ENCODE measurements around the gene CALHM2. TPM values are rescaled to one million over a fixed set of nuclear protein-coding genes. Genes with fewer than 3 reads are reported as not detected.

The CALHM2 gene
- total RNA-seq, 1 experiment from 2014 or later, result not detected

GRCh38 chr10:103472005-103472404 is 19.8 kb upstream of the CALHM2 start:
- H3K56ac ChIP-seq (ENCODE audit: insufficient read length, low read depth, low read length), result no peak overlapping the region
- Mint-ChIP-seq H3K9me3 (no peaks in the 10 kb centered on the region), H3K4me3 (no peak overlapping the region), H3K4me1 (peaks cover 21 to 34% of the 10 kb centered on the region in 2 experiments), H3K27ac (peak overlapping the region in 2 of 3 experiments; percentile 57 to 65; a peak in 1 of 7 replicates), H3K36me3 (ENCODE audit: insufficient read depth in 1 of 3, low read depth in 3 of 3) (no peaks in the 10 kb centered on the region), H3K27me3 (ENCODE audit: low read depth) (peaks cover 4% of the 10 kb centered on the region)
- no peak overlapping the region for H3T11ph ChIP-seq (ENCODE audit: low read length)
- DNase-seq, result no peak
- H3K4me1 ChIP-seq (ENCODE audit: insufficient read depth, low read length), result no peaks in the 10 kb centered on the region; the same call in 1 of the 2 replicates
- no peak overlapping the region for H2BK12ac ChIP-seq (ENCODE audit: insufficient read length, low read depth, low read length)
- H4K5ac ChIP-seq (ENCODE audit: insufficient read length, low read depth, low read length), result no peak overlapping the region
- no peaks in the 10 kb centered on the region for H3K9me3 ChIP-seq (ENCODE audit: control insufficient read depth, low read depth, low read length)
- no peak for TF ChIP-seq CTCF (conservative IDR thresholded peaks at IDR 0.05)
- no peak overlapping the region for H3K23ac ChIP-seq (ENCODE audit: insufficient read length, low read depth, low read length)
- no peak overlapping the region for H2BK20ac ChIP-seq (ENCODE audit: low read depth, low read length, poor library complexity, severe bottlenecking)
- H3K27me3 ChIP-seq (ENCODE audit: insufficient read depth, low read length), result no peaks in the 10 kb centered on the region
- H2BK120ac ChIP-seq (ENCODE audit: low read depth, low read length, poor library complexity, severe bottlenecking), result no peak overlapping the region
- H3K18ac ChIP-seq (ENCODE audit: insufficient read length, low read depth, low read length), result no peak overlapping the region
- H3K4me2 ChIP-seq (ENCODE audit: insufficient read depth, insufficient read length, low read length), result no peak overlapping the region
- H3K9ac ChIP-seq (ENCODE audit: extremely low read depth, insufficient read length, low read length), result no peak overlapping the region
- no peak overlapping the region for H3K14ac ChIP-seq (ENCODE audit: insufficient read depth, low read length)
- no peak overlapping the region for H2BK5ac ChIP-seq (ENCODE audit: insufficient read length, low read length)
- no peaks in the 10 kb centered on the region for H3K23me2 ChIP-seq (ENCODE audit: insufficient read length, low read depth, low read length, poor library complexity, severe bottlenecking)
- H3K27ac ChIP-seq (ENCODE audit: insufficient read length, low read depth, low read length), result no peak overlapping the region
- no CpG with 5 or more reads among the region's 2 CpGs for WGBS (ENCODE audit: extremely low coverage, insufficient read length, low lambda C conversion rate)
- no peak overlapping the region for H3K4ac ChIP-seq (ENCODE audit: low read depth, low read length)
- no peak overlapping the region for H4K8ac ChIP-seq (replicated peaks; ENCODE audit: insufficient read length, low read depth, low read length)
- H4K91ac ChIP-seq (ENCODE audit: insufficient read length, low read depth, low read length), result no peak overlapping the region
- H3K79me2 ChIP-seq (ENCODE audit: insufficient read depth, low read length), result no peaks in the 10 kb centered on the region
- H4K20me1 ChIP-seq (ENCODE audit: control insufficient read depth, insufficient read depth, insufficient read length), result no peaks in the 10 kb centered on the region
- no peaks in the 10 kb centered on the region for H3K79me1 ChIP-seq (ENCODE audit: insufficient read depth, low read depth, low read length, poor library complexity, severe bottlenecking)
- H2AK5ac ChIP-seq (ENCODE audit: insufficient read length, low read length), result no peak overlapping the region
- no peak overlapping the region for H2AFZ ChIP-seq (ENCODE audit: low read length)
- H2BK15ac ChIP-seq (ENCODE audit: low read depth, low read length), result no peak overlapping the region

Measured in H9 (cell line).